Fibroblast of villous mesenchyme (primary cell): ENCODE data around the gene TRAF6. TPM values are rescaled to one million over a fixed set of nuclear protein-coding genes. Genes with fewer than 3 reads are reported as not detected.

Experiments used
- DNase-seq: peaks from one replicate; pipeline ENCODE4 v3.0.0-alpha.2; 2010; ENCODE audit warnings: low read depth
- H3K4me3 ChIP-seq: 2 replicates; pipeline ENCODE4 v1.5.1; 2011; ENCODE audit warnings: low read depth, mild to moderate bottlenecking, low read length
- total RNA-seq: library from RNA; depleted of rRNA; stranded (reverse); fragments of >200 nt; gene quantifications from 2 replicates; pipeline ENCODE4 v1.2.3, GENCODE V29; 2012
- TF ChIP-seq, protein P1 (sequence below): IDR thresholded peaks from 2 replicates; pipeline ENCODE4 v1.5.1; 2012; ENCODE audit warnings: low read depth, mild to moderate bottlenecking, low read length; ENCODE audit not compliant: insufficient read depth

The TRAF6 gene
- total RNA-seq, 1 donor: 13.4 TPM

DNA sequence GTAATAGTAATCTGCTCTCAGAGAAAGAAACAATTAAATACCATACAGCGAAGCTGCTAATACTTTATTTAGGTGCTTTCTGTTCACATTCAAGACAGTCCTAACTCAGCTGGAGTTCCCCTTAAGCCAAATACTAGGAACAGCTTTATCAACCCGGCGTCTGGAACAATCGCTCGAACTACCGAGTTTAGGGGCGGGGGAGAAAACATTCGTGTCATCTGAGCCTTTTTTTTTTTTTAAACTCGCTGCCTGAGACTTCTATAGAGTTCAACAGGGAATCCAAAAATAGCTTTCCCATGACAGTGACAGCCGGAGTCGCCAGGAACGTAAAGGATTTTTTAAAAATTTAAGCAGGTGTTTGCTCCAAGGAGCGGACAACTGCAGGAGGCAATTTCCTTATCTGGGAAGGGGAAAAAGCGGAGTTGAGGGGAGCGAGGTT, 852 bp downstream of the TRAF6 start:
- peak; percentile 47 for DNase-seq
- TF ChIP-seq, protein P1, sequence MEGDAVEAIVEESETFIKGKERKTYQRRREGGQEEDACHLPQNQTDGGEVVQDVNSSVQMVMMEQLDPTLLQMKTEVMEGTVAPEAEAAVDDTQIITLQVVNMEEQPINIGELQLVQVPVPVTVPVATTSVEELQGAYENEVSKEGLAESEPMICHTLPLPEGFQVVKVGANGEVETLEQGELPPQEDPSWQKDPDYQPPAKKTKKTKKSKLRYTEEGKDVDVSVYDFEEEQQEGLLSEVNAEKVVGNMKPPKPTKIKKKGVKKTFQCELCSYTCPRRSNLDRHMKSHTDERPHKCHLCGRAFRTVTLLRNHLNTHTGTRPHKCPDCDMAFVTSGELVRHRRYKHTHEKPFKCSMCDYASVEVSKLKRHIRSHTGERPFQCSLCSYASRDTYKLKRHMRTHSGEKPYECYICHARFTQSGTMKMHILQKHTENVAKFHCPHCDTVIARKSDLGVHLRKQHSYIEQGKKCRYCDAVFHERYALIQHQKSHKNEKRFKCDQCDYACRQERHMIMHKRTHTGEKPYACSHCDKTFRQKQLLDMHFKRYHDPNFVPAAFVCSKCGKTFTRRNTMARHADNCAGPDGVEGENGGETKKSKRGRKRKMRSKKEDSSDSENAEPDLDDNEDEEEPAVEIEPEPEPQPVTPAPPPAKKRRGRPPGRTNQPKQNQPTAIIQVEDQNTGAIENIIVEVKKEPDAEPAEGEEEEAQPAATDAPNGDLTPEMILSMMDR: no peak
- H3K4me3 ChIP-seq: peak overlapping the region; percentile 92

DNA sequence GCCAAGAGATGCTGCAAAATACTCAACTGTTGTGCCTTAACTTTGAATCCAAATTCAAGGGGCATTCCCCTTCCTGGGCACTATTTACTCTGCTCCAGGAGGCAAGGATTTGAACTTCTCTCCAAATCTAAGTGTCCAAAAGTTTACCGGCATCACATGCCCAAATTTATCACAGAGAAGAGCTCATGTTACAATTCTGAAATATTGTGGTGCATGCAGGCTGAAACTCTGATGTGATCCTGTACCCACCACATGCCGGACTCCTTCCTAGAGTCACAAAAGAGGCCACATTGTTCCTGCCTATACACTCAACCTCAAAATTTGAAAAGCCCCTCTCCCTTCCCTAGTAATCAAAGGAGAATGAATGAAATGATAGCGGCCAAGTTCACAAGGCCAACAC, 1.3 kb downstream of the TRAF6 start:
- peak; percentile 27 for DNase-seq
- H3K4me3 ChIP-seq: peak overlapping the region; percentile 92
- TF ChIP-seq, protein P1: no peak

DNA sequence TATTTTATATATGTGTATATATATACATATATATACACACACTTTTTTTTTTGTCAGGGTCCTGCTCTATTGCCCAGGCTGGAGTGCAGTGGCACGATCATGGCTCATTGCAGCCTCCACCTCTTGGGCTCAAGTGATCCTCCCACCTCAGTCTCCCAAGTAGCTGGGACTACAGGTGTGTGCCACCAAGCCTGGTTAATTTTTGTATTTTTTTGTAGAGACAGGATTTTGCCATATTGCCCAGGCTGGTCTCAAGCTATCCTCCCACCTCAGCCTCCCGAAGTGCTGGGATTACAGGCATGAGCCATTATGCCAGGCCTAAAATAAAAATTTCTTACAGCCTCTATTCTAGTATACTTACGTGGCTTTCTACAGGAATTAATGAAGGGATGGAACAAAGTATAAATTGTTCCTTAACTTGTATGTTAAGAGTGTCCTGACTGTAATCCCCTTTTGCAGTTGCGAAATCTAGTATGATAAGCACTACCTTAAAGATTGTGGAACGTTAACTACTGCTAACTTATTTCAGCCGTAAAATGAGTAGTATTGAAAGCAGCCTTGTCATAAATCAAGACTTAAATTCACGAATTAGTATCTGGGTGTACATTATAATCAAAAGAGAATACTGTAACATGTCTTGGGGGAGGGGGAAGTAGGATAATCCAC, 2.1 kb downstream of the TRAF6 start:
- H3K4me3 ChIP-seq: peak overlapping the region; percentile 92
- TF ChIP-seq, protein P1: no peak
- peak; percentile 64 for DNase-seq

DNA sequence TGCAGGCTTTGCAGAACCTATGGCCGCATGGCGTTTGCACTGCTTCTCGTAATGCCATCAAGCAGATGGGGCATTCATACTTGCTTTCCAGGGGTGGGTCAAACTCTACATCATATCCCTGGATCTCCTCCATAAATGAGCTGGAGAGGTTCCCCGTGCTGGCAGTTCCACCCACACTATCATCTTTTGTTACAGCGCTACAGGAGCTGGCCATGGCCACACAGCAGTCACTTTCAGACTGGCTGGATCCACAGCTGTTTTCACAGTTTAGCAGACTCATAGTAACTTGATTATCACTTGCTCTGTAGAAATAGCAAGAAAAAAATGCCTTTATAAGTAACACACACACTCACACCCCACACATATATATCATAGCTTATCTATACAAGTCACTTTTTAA, 8.8 kb downstream of the TRAF6 start:
- TF ChIP-seq, protein P1: no peak
- no peak for DNase-seq
- H3K4me3 ChIP-seq: no peak overlapping the region

DNA sequence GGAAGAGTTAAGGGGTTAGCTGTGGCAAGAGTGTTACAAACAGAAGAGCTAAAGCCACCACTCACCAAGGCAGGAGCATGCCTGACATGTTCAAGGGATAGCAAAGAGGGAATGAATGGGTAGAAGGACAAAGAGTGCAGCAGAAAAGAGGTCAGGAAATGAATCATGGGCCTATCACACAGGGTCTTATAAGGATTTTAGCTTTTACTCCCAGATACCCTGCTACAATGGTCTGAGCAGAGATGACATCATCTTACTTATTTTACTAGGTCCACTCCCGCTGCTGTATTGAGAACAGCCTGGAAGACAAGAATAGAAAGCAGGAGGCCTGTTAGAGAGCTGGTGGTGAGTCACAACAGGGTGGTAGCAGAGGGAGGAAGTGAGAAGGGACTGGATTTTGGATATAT, 9.8 kb downstream of the TRAF6 start:
- TF ChIP-seq, protein P1: no peak
- peak; percentile 88 for DNase-seq
- no peak overlapping the region for H3K4me3 ChIP-seq

DNA sequence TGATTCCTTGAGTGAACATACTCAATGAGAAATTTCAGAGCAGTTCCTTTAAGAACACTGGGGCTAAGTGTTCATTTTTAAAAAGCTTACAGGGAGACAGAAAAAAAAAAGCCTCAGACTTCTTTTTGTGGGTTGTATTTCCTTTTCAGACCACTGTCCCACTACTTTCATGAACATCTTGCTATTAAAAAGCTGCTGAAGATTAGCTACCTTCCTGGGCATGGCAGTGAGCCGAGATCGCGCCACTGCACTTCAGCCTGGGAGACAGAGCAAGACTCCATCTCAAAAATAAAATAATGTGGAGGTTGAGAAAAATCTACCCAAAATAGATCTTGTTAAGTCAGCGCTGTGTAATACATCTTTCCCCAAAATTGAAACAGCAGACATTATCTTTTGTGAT, 10.8 kb downstream of the TRAF6 start:
- no peak overlapping the region for H3K4me3 ChIP-seq
- DNase-seq: no peak
- TF ChIP-seq, protein P1: no peak

DNA sequence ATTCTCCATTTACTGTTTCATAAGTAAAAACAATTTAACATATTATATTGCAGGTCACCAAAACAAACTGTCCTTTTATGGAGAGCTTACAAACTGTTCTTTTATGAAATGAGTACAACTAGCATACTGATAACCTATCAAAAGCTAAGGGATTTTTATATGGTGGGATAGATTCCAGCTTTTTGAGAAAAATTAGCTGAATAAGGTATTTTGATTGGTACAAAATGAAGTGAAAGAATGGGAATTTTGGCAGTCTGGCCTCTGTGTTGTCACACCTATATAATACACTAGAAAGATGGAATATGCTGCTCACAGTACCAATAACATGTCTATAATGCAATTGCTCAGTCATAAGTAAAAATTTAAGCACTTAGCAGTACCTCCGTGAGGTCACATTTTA, 11.4 kb downstream of the TRAF6 start:
- TF ChIP-seq, protein P1: no peak
- no peak for DNase-seq
- no peak overlapping the region for H3K4me3 ChIP-seq
